Thyroid gland (tissue), 4 donors: ENCODE results near the gene TCF7L1. TPM values are rescaled to one million over a fixed set of nuclear protein-coding genes. Genes with fewer than 3 reads are reported as not detected.

Source experiments
- DNase-seq, 2 donors: peaks; one replicate each; pipeline ENCODE4 v3.0.0-alpha.2; 2019
- H3K27ac ChIP-seq, 3 donors: fragments of 200-600 bp; sonication (generic); 1 replicate in 2 of 3; 2 replicates in 1 of 3; pipeline ENCODE4 v1.5.1; 2016 to 2019; ENCODE audit warnings: mild to moderate bottlenecking in 1 of 3, moderate library complexity in 1 of 3
- H3K27me3 ChIP-seq: fragments of 200-600 bp; sonication (generic); one replicate; pipeline ENCODE4 v1.5.1; 2019
- H3K36me3 ChIP-seq, 2 donors: fragments of 200-600 bp; sonication (generic); one replicate each; pipeline ENCODE4 v1.5.1; 2016 to 2019
- H3K4me1 ChIP-seq, 2 donors: fragments of 200-600 bp; sonication (generic); one replicate each; pipeline ENCODE4 v1.5.1; 2017 to 2019
- H3K4me3 ChIP-seq, 3 donors: fragments of 200-600 bp; sonication (generic); replicated peaks in 1 of 3; 1 replicate in 2 of 3; 2 replicates in 1 of 3; pipeline ENCODE4 v1.5.1; 2016; ENCODE audit warnings: mild to moderate bottlenecking in 1 of 3
- H3K9me3 ChIP-seq: fragments of 200-600 bp; sonication (generic); one replicate; pipeline ENCODE4 v1.5.1; 2017
- POLR2A ChIP-seq, 2 donors: fragments of 450-650 bp; IDR thresholded peaks; one replicate each; pipeline ENCODE4 v1.6.1; 2017; ENCODE audit warnings: antibody characterized with exemption in 2 of 2, mild to moderate bottlenecking in 2 of 2, moderate library complexity in 1 of 2
- WGBS, 2 donors: methylation state at CpG; one replicate each; pipeline ENCODE4 v1.1.5; 2017; 5-methylcytosine and 5-hydroxymethylcytosine counted together
- intact Hi-C: fragments of 100-400 bp; cut with DNase I; formaldehyde crosslinking; loops from one replicate; pipeline ENCODE4 v1.15.1; 2023
- total RNA-seq, 4 donors: library from RNA; depleted of rRNA; stranded (reverse); fragments of >200 nt; gene quantifications; one replicate each; pipeline ENCODE4 v1.2.3, GENCODE V29; 2016
- TF ChIP-seq, protein P1 (sequence below), 6 experiments: fragments of 200-600 bp in 3 of 6; fragments of 450-650 bp in 3 of 6; sonication (generic) in 3 of 6; IDR thresholded peaks; one replicate each; pipeline ENCODE4 v1.5.1; 2016 to 2019; ENCODE audit warnings: antibody characterized with exemption in 6 of 6, mild to moderate bottlenecking in 2 of 6, inconsistent platforms in 1 of 6, moderate library complexity in 1 of 6

The TCF7L1 gene
- total RNA-seq, 4 donors from 2014 or later = 3.1 to 12.1 (median 8.7) TPM

- no peak for DNase-seq
- TF ChIP-seq, protein P1, sequence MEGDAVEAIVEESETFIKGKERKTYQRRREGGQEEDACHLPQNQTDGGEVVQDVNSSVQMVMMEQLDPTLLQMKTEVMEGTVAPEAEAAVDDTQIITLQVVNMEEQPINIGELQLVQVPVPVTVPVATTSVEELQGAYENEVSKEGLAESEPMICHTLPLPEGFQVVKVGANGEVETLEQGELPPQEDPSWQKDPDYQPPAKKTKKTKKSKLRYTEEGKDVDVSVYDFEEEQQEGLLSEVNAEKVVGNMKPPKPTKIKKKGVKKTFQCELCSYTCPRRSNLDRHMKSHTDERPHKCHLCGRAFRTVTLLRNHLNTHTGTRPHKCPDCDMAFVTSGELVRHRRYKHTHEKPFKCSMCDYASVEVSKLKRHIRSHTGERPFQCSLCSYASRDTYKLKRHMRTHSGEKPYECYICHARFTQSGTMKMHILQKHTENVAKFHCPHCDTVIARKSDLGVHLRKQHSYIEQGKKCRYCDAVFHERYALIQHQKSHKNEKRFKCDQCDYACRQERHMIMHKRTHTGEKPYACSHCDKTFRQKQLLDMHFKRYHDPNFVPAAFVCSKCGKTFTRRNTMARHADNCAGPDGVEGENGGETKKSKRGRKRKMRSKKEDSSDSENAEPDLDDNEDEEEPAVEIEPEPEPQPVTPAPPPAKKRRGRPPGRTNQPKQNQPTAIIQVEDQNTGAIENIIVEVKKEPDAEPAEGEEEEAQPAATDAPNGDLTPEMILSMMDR (IDR thresholded peaks at IDR 0.05) = no peak
- TF ChIP-seq POLR2A (IDR thresholded peaks at IDR 0.05) = no peak
- H3K27me3 ChIP-seq = no peaks in the 10 kb centered on the region
- no peaks in the 10 kb centered on the region for H3K9me3 ChIP-seq
- intact Hi-C loops = no loop called here
- 68 to 89% methylated on average over 2 of the region's 2 CpGs for WGBS, 2 donors
- H3K4me1 ChIP-seq = no peaks in the 10 kb centered on the region
- H3K36me3 ChIP-seq = no peaks in the 10 kb centered on the region
- H3K4me3 ChIP-seq = no peak overlapping the region
- no peak overlapping the region for H3K27ac ChIP-seq
Observed at GRCh38 chr2:85091838-85092237, 41.4 kb upstream of the TCF7L1 start.

- H3K27ac ChIP-seq = no peak overlapping the region
- intact Hi-C loops = no loop called here
- H3K27me3 ChIP-seq = no peaks in the 10 kb centered on the region
- WGBS, 2 donors = 73 to 94% methylated on average over 2 of the region's 2 CpGs
- H3K36me3 ChIP-seq = no peaks in the 10 kb centered on the region
- TF ChIP-seq POLR2A (IDR thresholded peaks at IDR 0.05) = no peak
- TF ChIP-seq, protein P1 (IDR thresholded peaks at IDR 0.05) = no peak
- H3K4me1 ChIP-seq = no peaks in the 10 kb centered on the region
- H3K9me3 ChIP-seq = no peaks in the 10 kb centered on the region
- H3K4me3 ChIP-seq = no peak overlapping the region
- DNase-seq = no peak
Observed at GRCh38 chr2:85095094-85095493, 38.1 kb upstream of the TCF7L1 start.

GRCh38 chr2:85096616-85097015 is 36.6 kb upstream of the TCF7L1 start:
- no peak for DNase-seq
- Histone ChIP-seq H3K27ac (no peak overlapping the region), H3K9me3 (no peaks in the 10 kb centered on the region), H3K36me3 (no peaks in the 10 kb centered on the region), H3K27me3 (no peaks in the 10 kb centered on the region), H3K4me3 (no peak overlapping the region), H3K4me1 (no peaks in the 10 kb centered on the region)
- intact Hi-C loops = no loop called here
- TF ChIP-seq, protein P1 (IDR thresholded peaks at IDR 0.05) = no peak
- TF ChIP-seq POLR2A (IDR thresholded peaks at IDR 0.05) = no peak
- WGBS, 2 donors = 79 to 83% methylated on average over 6 of the region's 6 CpGs

GRCh38 chr2:85104228-85104627 is 29.0 kb upstream of the TCF7L1 start:
- Histone ChIP-seq H3K4me1 (no peaks in the 10 kb centered on the region), H3K27ac (no peak overlapping the region), H3K27me3 (no peaks in the 10 kb centered on the region), H3K36me3 (no peaks in the 10 kb centered on the region), H3K9me3 (no peaks in the 10 kb centered on the region), H3K4me3 (no peak overlapping the region)
- WGBS, 2 donors = 85 to 92% methylated on average over 1 of the region's 1 CpG
- TF ChIP-seq, protein P1 (IDR thresholded peaks at IDR 0.05) = no peak
- intact Hi-C loops = no loop called here
- no peak for DNase-seq

DNA sequence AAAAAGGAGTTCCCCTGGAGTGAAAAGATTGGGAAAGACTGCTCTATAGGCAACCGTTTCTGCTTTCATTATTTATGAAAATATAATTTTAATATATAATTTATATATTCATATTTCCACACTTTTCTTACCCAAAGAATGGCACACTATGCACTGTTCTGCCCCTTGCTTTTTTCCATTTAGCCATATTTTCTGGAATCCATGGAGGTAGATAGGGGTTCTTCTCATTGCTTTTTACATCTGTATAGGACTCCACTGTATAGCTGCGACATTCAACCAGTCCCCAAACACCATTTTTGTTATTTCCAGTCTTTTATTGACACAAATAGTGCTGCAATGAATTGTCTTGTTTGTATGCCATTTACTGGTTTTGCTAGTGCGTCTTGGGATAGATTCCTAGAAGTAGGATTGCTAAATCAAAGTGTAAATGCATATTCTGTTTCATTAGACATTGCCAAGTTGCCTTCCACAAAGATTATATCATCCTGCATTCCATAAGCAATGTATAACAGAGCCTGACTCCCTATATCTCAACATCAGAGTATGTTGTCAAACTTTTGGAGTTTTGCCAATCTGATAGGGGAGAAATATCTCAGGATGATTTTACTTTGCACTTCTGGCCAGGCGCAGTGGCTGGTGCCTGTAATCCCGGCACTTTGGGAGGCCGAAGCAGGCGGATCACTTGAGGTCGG is 26.6 kb upstream of the TCF7L1 start:
- 75 to 79% methylated on average over 8 of the region's 8 CpGs for WGBS, 2 donors
- intact Hi-C loops = no loop called here
- no peaks in the 10 kb centered on the region for H3K4me1 ChIP-seq
- no peaks in the 10 kb centered on the region for H3K27me3 ChIP-seq
- H3K9me3 ChIP-seq = no peaks in the 10 kb centered on the region
- TF ChIP-seq, protein P1 (IDR thresholded peaks at IDR 0.05) = no peak
- TF ChIP-seq POLR2A (IDR thresholded peaks at IDR 0.05) = no peak
- no peak overlapping the region for H3K27ac ChIP-seq
- no peak overlapping the region for H3K4me3 ChIP-seq
- H3K36me3 ChIP-seq = no peaks in the 10 kb centered on the region
- DNase-seq = no peak
